Measurements from ENCODE around the gene GALNT9. TPM values are rescaled to one million over a fixed set of nuclear protein-coding genes. Genes with fewer than 3 reads are reported as not detected.

The GALNT9 gene
- total and polyA plus RNA-seq, 4 experiments from 2014 or later: 0.61 TPM; not detected in 3

DNA sequence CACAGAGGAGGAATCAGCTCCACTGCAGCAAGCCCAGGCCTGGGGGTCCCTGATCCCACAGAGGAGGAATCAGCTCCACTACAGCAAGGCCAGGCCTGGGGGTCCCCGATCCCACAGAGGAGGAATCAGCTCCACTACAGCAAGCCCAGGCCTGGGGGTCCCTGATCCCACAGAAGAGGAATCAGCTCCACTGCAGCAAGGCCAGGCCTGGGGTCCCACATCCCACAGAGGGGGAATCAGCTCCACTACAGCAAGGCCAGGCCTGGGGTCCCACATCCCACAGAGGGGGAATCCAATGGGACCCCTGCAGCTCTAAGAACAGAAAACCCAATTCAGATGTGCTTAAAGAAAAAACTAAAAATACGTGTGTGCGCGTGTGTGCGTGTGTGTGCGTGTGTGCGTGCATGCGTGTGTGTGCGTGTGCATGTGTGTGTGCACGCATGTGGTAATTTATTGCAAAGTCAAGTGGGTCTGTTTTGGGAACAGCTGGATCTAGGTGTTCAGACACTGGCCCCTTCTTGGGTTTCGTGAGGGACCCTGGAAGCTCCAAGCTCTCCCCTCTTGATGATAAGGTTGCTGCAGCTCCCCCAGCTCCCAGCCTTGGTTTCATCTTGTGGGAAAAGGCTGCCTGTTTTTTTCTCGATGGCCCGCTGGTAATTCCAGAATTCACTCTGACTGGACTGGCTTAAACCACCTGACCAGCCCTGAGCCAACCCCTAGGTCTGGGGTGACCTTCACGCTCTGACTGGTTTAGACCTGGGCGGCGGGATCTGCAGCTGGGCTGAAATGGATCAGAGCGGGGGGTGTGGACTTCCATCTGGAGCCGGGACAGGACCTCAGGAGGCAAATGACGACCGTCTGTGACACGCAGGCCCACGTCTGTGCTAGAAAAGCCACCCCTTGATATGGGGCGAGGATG lies 47.1 kb downstream of the GALNT9 start:
- no peak overlapping the region for H3K27ac Mint-ChIP-seq
- POLR2A ChIA-PET (ENCODE audit: partially characterized antibody): interaction anchor here (0.9 kb wide), 1 partner anchor 136 kb away, joined by 3 read pairs; no protein-coding TSS in a partner anchor
- Histone ChIP-seq H3K4me1 (ENCODE audit: insufficient read depth, low read length) (peaks cover 19% of the 10 kb centered on the region), H3K4me3 (ENCODE audit: low read length in 2 of 2) (no peak overlapping the region), H3K27ac (ENCODE audit: low read depth, low read length) (no peak overlapping the region), H3K9me3 (ENCODE audit: control insufficient read depth in 1 of 2, low read length in 2 of 2) (no peaks in the 10 kb centered on the region), H3K27me3 (ENCODE audit: insufficient read depth, low read length) (no peaks in the 10 kb centered on the region), H3K36me3 (ENCODE audit: insufficient read depth, low read length) (no peaks in the 10 kb centered on the region)
- no peak for DNase-seq
- H3K36me3 Mint-ChIP-seq: no peaks in the 10 kb centered on the region
- CTCF ChIA-PET (ENCODE audit: partially characterized antibody): no interaction called here
- intact Hi-C loops (cut with micrococcal nuclease): no loop called here
- H3K4me3 Mint-ChIP-seq: no peak overlapping the region
- H3K4me1 Mint-ChIP-seq: peaks cover 6 to 32% (median 10%) of the 10 kb centered on the region in 4 donors
- no peaks in the 10 kb centered on the region for H3K9me3 Mint-ChIP-seq
- H3K27me3 Mint-ChIP-seq: peaks cover 7 to 15% of the 10 kb centered on the region in 2 donors

DNA sequence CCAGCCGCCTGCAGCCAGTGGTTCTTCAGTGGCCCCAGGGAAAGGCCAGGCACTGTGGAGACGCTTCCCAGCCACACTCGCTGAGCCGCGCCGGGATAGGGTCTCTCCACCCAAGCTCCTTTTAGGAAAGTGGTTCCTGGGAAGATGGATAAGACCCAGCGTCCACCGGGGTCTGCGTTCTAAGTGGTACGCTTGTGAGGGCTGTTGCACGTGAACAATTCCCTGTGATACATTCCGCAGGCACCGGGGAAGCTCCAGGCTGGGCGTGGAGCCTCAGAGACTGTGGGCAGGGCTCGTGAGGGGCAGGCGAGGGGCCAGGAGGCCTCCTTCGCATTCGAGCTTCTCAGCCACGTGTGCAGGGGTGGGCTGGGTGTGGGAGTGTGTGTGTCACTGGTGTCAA lies 48.4 kb downstream of the GALNT9 start:
- H3K9me3 Mint-ChIP-seq: no peaks in the 10 kb centered on the region
- peaks cover 15 to 19% of the 10 kb centered on the region in 2 donors for H3K27me3 Mint-ChIP-seq
- ChIA-PET CTCF (ENCODE audit: partially characterized antibody) (no interaction called here), POLR2A (ENCODE audit: partially characterized antibody) (no interaction called here)
- no peaks in the 10 kb centered on the region for H3K36me3 ChIP-seq (ENCODE audit: insufficient read depth, low read length)
- no peak overlapping the region for H3K27ac Mint-ChIP-seq
- H3K27ac ChIP-seq (ENCODE audit: low read depth, low read length): no peak overlapping the region
- DNase-seq: no peak
- H3K27me3 ChIP-seq (ENCODE audit: insufficient read depth, low read length): no peaks in the 10 kb centered on the region
- peaks cover 19% of the 10 kb centered on the region for H3K4me1 ChIP-seq (ENCODE audit: insufficient read depth, low read length)
- intact Hi-C loops (cut with micrococcal nuclease): no loop called here
- peaks cover 6 to 27% (median 10%) of the 10 kb centered on the region in 4 donors for H3K4me1 Mint-ChIP-seq
- H3K36me3 Mint-ChIP-seq: no peaks in the 10 kb centered on the region
- H3K4me3 ChIP-seq (ENCODE audit: low read length in 2 of 2): no peak overlapping the region
- no peak overlapping the region for H3K4me3 Mint-ChIP-seq
- H3K9me3 ChIP-seq (ENCODE audit: control insufficient read depth in 1 of 2, low read length in 2 of 2): no peaks in the 10 kb centered on the region

DNA sequence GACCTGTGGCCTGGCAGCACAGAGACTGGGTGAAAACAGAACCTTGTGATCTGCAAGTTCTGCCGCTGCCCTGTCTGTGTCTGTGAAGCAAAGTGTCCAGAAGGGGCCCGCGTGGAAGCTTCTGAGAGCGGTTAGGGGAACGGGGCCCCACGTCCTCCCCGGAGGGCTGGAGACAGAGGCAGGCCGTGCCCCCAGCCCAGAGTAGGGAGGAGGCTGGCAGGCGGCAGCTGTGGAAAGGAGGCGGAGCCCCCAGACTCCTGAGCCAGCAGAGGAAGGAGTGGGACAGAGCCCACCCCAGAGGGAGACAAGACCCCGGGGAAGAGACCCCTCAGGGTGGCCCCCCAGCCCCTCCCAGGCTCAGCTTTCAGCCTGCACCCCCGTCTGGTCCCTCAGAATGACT lies 49.0 kb downstream of the GALNT9 start:
- CTCF ChIA-PET (ENCODE audit: partially characterized antibody): no interaction called here
- Histone ChIP-seq H3K27me3 (ENCODE audit: insufficient read depth, low read length) (no peaks in the 10 kb centered on the region), H3K27ac (ENCODE audit: low read depth, low read length) (no peak overlapping the region), H3K4me3 (ENCODE audit: low read length in 2 of 2) (no peak overlapping the region), H3K36me3 (ENCODE audit: insufficient read depth, low read length) (no peaks in the 10 kb centered on the region), H3K4me1 (ENCODE audit: insufficient read depth, low read length) (peaks cover 19% of the 10 kb centered on the region), H3K9me3 (ENCODE audit: control insufficient read depth in 1 of 2, low read length in 2 of 2) (no peaks in the 10 kb centered on the region)
- peaks cover 6 to 22% (median 9%) of the 10 kb centered on the region in 4 donors for H3K4me1 Mint-ChIP-seq
- no peak for DNase-seq
- H3K27me3 Mint-ChIP-seq: peaks cover 12 to 17% of the 10 kb centered on the region in 2 donors
- no peak overlapping the region for H3K4me3 Mint-ChIP-seq
- POLR2A ChIA-PET (ENCODE audit: partially characterized antibody): no interaction called here
- intact Hi-C loops (cut with micrococcal nuclease): no loop called here
- H3K36me3 Mint-ChIP-seq: no peaks in the 10 kb centered on the region
- no peak overlapping the region for H3K27ac Mint-ChIP-seq
- no peaks in the 10 kb centered on the region for H3K9me3 Mint-ChIP-seq

- Mint-ChIP-seq H3K27ac (no peak overlapping the region), H3K36me3 (no peaks in the 10 kb centered on the region), H3K9me3 (no peaks in the 10 kb centered on the region), H3K4me3 (no peak overlapping the region), H3K27me3 (peaks cover 13 to 19% of the 10 kb centered on the region in 2 donors), H3K4me1 (peaks cover 6 to 22% (median 9%) of the 10 kb centered on the region in 4 donors)
- no peaks in the 10 kb centered on the region for H3K9me3 ChIP-seq (ENCODE audit: control insufficient read depth in 1 of 2, low read length in 2 of 2)
- intact Hi-C loops (cut with micrococcal nuclease): no loop called here
- ChIA-PET POLR2A (ENCODE audit: partially characterized antibody) (no interaction called here), CTCF (ENCODE audit: partially characterized antibody) (no interaction called here)
- no peak overlapping the region for H3K27ac ChIP-seq (ENCODE audit: low read depth, low read length)
- no peak overlapping the region for H3K4me3 ChIP-seq (ENCODE audit: low read length in 2 of 2)
- peaks cover 19% of the 10 kb centered on the region for H3K4me1 ChIP-seq (ENCODE audit: insufficient read depth, low read length)
- no peak for DNase-seq
- H3K27me3 ChIP-seq (ENCODE audit: insufficient read depth, low read length): no peaks in the 10 kb centered on the region
- H3K36me3 ChIP-seq (ENCODE audit: insufficient read depth, low read length): no peaks in the 10 kb centered on the region
Measured at GRCh38 chr12:132279930-132280329, 49.5 kb downstream of the GALNT9 start.

DNA sequence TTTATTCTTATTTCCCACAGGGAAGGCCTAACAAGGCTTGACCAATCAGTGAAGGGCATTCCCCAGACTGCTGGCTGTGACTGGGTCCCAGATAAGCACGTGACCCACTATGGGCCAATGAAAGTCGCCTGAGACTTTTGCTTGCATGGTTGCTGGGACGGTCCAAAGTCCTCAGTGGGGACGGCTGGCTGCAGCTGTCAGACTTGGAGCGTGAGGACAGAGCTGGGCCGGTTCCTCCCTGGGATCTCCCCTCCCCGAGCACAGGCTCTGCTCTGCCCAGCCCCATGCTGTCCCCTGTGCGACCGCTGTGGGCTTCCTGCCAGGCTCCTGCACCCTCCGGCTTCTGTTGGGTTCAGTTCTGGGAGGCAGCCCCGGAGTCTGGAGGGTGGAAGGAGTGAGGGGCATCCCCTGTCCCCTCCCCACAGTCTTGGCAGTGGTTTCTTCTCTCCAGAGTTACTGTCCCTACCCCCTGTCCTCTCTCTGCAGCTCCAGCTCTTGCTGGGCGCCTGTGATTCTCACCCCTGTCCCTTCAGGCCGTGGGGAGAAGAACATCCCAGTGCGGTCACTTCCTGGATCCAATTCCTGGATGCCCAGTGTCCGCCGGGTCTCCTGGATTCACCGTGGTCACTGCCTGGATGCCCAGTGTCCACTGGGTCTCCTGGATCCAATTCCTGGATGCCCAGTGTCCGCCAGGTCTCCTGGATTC lies 50.1 kb downstream of the GALNT9 start:
- Mint-ChIP-seq H3K4me1 (peaks cover 6 to 22% (median 7%) of the 10 kb centered on the region in 4 donors), H3K27ac (no peak overlapping the region), H3K27me3 (peaks cover 14 to 19% of the 10 kb centered on the region in 2 donors), H3K4me3 (no peak overlapping the region), H3K36me3 (no peaks in the 10 kb centered on the region), H3K9me3 (no peaks in the 10 kb centered on the region)
- ChIA-PET CTCF (ENCODE audit: partially characterized antibody) (no interaction called here), POLR2A (ENCODE audit: partially characterized antibody) (no interaction called here)
- Histone ChIP-seq H3K27me3 (ENCODE audit: insufficient read depth, low read length) (no peaks in the 10 kb centered on the region), H3K27ac (ENCODE audit: low read depth, low read length) (no peak overlapping the region), H3K9me3 (ENCODE audit: control insufficient read depth in 1 of 2, low read length in 2 of 2) (no peaks in the 10 kb centered on the region), H3K36me3 (ENCODE audit: insufficient read depth, low read length) (no peaks in the 10 kb centered on the region), H3K4me1 (ENCODE audit: insufficient read depth, low read length) (peaks cover 19% of the 10 kb centered on the region), H3K4me3 (ENCODE audit: low read length in 2 of 2) (no peak overlapping the region)
- intact Hi-C loops (cut with micrococcal nuclease): no loop called here
- no peak for DNase-seq

DNA sequence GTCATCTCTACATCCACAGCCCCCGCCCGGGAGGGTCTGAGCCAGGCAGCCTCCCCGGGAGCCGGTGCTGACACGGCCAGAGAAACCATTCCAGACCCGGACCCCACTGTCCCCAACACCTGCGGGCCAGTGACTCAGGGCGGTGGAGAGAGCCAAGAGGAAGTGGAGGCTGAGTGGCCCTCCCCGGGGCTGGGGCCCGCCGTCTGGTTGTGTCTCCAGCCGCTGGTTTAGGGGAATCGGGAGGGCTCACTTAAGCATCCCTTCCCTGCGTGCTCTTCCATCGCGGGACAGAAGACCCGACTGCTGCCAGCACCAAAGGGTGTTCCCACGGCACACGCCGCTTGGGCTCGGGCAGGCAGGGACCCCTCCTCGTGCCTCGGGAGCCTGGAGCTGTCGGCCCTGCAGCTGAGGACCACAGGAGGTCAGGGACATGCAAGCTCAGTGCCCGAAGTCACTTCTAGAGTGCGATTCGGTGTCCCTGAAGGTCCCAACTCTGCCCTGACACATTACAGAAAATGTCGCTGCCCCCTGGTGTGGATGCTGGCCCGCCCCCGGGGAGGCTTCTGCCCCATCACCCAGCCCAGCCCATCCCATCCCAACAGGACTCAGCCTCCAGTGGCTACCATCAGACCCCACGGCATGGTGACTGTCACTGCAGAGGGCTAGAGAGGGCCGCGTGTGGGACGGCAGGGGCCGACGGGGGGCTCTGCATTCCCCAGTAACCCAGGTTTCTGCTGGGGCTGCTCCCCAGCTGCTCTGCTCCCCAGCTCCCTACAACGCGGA lies 50.8 kb downstream of the GALNT9 start:
- peaks cover 11 to 16% of the 10 kb centered on the region in 2 donors for H3K27me3 Mint-ChIP-seq

GRCh38 chr12:132277949-132278348 lies 51.4 kb downstream of the GALNT9 start:
- no peak overlapping the region for H3K4me3 ChIP-seq (ENCODE audit: low read length in 2 of 2)
- POLR2A ChIA-PET (ENCODE audit: partially characterized antibody): no interaction called here

More for the DNA sequence above, 50.8 kb downstream of the GALNT9 start:
- Histone ChIP-seq H3K36me3 (ENCODE audit: insufficient read depth, low read length) (no peaks in the 10 kb centered on the region), H3K27me3 (ENCODE audit: insufficient read depth, low read length) (no peaks in the 10 kb centered on the region), H3K9me3 (ENCODE audit: control insufficient read depth in 1 of 2, low read length in 2 of 2) (no peaks in the 10 kb centered on the region), H3K4me3 (ENCODE audit: low read length in 2 of 2) (no peak overlapping the region), H3K27ac (ENCODE audit: low read depth, low read length) (no peak overlapping the region), H3K4me1 (ENCODE audit: insufficient read depth, low read length) (peaks cover 15% of the 10 kb centered on the region)
- Mint-ChIP-seq H3K36me3 (no peaks in the 10 kb centered on the region), H3K4me1 (peaks cover 0 to 14% (median 1%) of the 10 kb centered on the region in 4 donors), H3K4me3 (no peak overlapping the region), H3K27ac (no peak overlapping the region), H3K9me3 (no peaks in the 10 kb centered on the region)
- ChIA-PET CTCF (ENCODE audit: partially characterized antibody) (no interaction called here), POLR2A (ENCODE audit: partially characterized antibody) (no interaction called here)
- no peak for DNase-seq
- intact Hi-C loops (cut with micrococcal nuclease): no loop called here

More at GRCh38 chr12:132277949-132278348, 51.4 kb downstream of the GALNT9 start:
- peaks cover 11 to 16% of the 10 kb centered on the region in 2 donors for H3K27me3 Mint-ChIP-seq
- no peak overlapping the region for H3K4me3 Mint-ChIP-seq
- H3K9me3 Mint-ChIP-seq: no peaks in the 10 kb centered on the region
- H3K4me1 Mint-ChIP-seq: peaks cover 0 to 8% (median 0%) of the 10 kb centered on the region in 4 donors
- intact Hi-C loops (cut with micrococcal nuclease): no loop called here
- Histone ChIP-seq H3K36me3 (ENCODE audit: insufficient read depth, low read length) (no peaks in the 10 kb centered on the region), H3K27ac (ENCODE audit: low read depth, low read length) (no peak overlapping the region), H3K27me3 (ENCODE audit: insufficient read depth, low read length) (no peaks in the 10 kb centered on the region), H3K4me1 (ENCODE audit: insufficient read depth, low read length) (peaks cover 9% of the 10 kb centered on the region), H3K9me3 (ENCODE audit: control insufficient read depth in 1 of 2, low read length in 2 of 2) (no peaks in the 10 kb centered on the region)
- no peak overlapping the region for H3K27ac Mint-ChIP-seq
- CTCF ChIA-PET (ENCODE audit: partially characterized antibody): no interaction called here
- no peaks in the 10 kb centered on the region for H3K36me3 Mint-ChIP-seq
- DNase-seq: no peak

Data from CD4-positive, alpha-beta memory T cell (primary cell).